PC-9 (cell line): ENCODE measurements around the gene GLYATL3. TPM values are rescaled to one million over a fixed set of nuclear protein-coding genes. Genes with fewer than 3 reads are reported as not detected.

Source experiments
- BruUV-seq: library from RNA; stranded (reverse); fragments of 400-500 nt; replicated peaks from 2 replicates; lab custom pipeline; 2021; lab: Mats Ljungman, UMichigan
- CTCF ChIA-PET: fragments of 300-600 bp; sonication (Branson Sonifier 250); formaldehyde crosslinking; loops from one replicate; lab custom pipeline; 2022; ENCODE audit warnings: antibody characterized with exemption; lab: Charles Lee
- POLR2A ChIA-PET: fragments of 300-600 bp; sonication (Branson Sonifier 250); formaldehyde crosslinking; loops from one replicate; lab custom pipeline; 2022; ENCODE audit warnings: antibody characterized with exemption; ENCODE audit not compliant: unreplicated experiment; lab: Charles Lee
- DNase-seq, 2 experiments: peaks; one replicate each; pipeline versions ENCODE4 v3.0.0 to v3.0.0-alpha.2; 2015 to 2022; ENCODE audit warnings: mixed read lengths in 1 of 2
- H2AFZ ChIP-seq: fragments of 200-600 bp; sonication (generic); 2 replicates; pipeline ENCODE4 v1.8.1; 2017; ENCODE audit warnings: antibody characterized with exemption
- H3F3A ChIP-seq: fragments of 200-600 bp; sonication (generic); 2 replicates; pipeline ENCODE4 v1.8.1; 2017; ENCODE audit warnings: antibody characterized with exemption, mild to moderate bottlenecking, low read depth; ENCODE audit not compliant: insufficient read depth
- H3K27ac ChIP-seq: fragments of 200-600 bp; sonication (generic); 2 replicates; pipeline ENCODE4 v1.6.1; 2016; ENCODE audit warnings: mixed run types
- H3K27me3 ChIP-seq: fragments of 200-600 bp; sonication (generic); 2 replicates; pipeline ENCODE4 v1.6.1; 2016; ENCODE audit warnings: low read depth, mixed run types; ENCODE audit not compliant: insufficient read depth
- H3K36me3 ChIP-seq: fragments of 200-600 bp; sonication (generic); 2 replicates; pipeline ENCODE4 v1.6.1; 2016; ENCODE audit warnings: low read depth, mixed run types
- H3K4me1 ChIP-seq: fragments of 200-600 bp; sonication (generic); replicated peaks from 2 replicates; pipeline ENCODE4 v1.6.1; 2016; ENCODE audit warnings: mixed run types; ENCODE audit not compliant: insufficient read depth
- H3K4me2 ChIP-seq: fragments of 200-600 bp; sonication (generic); 2 replicates; pipeline ENCODE4 v1.6.1; 2017; ENCODE audit warnings: mixed run types
- H3K4me3 ChIP-seq: fragments of 200-600 bp; sonication (generic); 2 replicates; pipeline ENCODE4 v1.6.1; 2016; ENCODE audit warnings: mixed run types
- H3K79me2 ChIP-seq: fragments of 200-600 bp; sonication (generic); 2 replicates; pipeline ENCODE4 v1.6.1; 2017; ENCODE audit warnings: low read depth, mixed run types
- H3K9me2 ChIP-seq: fragments of 200-600 bp; sonication (generic); 2 replicates; pipeline ENCODE4 v1.8.1; 2017; ENCODE audit warnings: mild to moderate bottlenecking; ENCODE audit not compliant: insufficient read depth
- H3K9me3 ChIP-seq: fragments of 200-600 bp; sonication (generic); 2 replicates; pipeline ENCODE4 v1.8.1; 2016; ENCODE audit warnings: low read depth; ENCODE audit not compliant: insufficient read depth
- H4K20me1 ChIP-seq: fragments of 200-600 bp; sonication (generic); 2 replicates; pipeline ENCODE4 v1.8.1; 2017; ENCODE audit not compliant: insufficient read depth
- CTCF ChIP-seq: fragments of 200-600 bp; sonication (generic); conservative IDR thresholded peaks from 2 replicates; pipeline ENCODE4 v1.6.1; 2017; ENCODE audit warnings: mixed run types, antibody characterized with exemption, mild to moderate bottlenecking, moderate library complexity
- EZH2 ChIP-seq: fragments of 200-600 bp; sonication (generic); IDR thresholded peaks from 2 replicates; pipeline ENCODE4 v1.8.0; 2017; ENCODE audit warnings: antibody characterized with exemption, low read depth
- intact Hi-C: fragments of 100-400 bp; cut with micrococcal nuclease; formaldehyde crosslinking; loops from one replicate; pipeline ENCODE4 v1.10.0; 2022; ENCODE audit not compliant: unreplicated experiment
- total RNA-seq: library from RNA; stranded (reverse); gene quantifications from 2 replicates; pipeline ENCODE4 v1.2.3, GENCODE V29; 2021

The GLYATL3 gene
- total RNA-seq, 1 experiment from 2014 or later = not detected

GRCh38 chr6:49530141-49530776 lies 30.5 kb downstream of the GLYATL3 start:
- H3K27me3 ChIP-seq = no peaks in the 10 kb centered on the region
- no peak overlapping the region for H3K4me2 ChIP-seq
- ChIA-PET CTCF (no interaction called here), POLR2A (no interaction called here)
- no peak overlapping the region for H3K4me3 ChIP-seq
- no peaks in the 10 kb centered on the region for H3K9me3 ChIP-seq
- no peaks in the 10 kb centered on the region for H3K36me3 ChIP-seq
- H2AFZ ChIP-seq = no peak overlapping the region
- no peaks in the 10 kb centered on the region for H4K20me1 ChIP-seq
- no peak for TF ChIP-seq EZH2
- no peak for TF ChIP-seq CTCF
- H3F3A ChIP-seq = no peaks in the 10 kb centered on the region
- intact Hi-C loops = loop anchor here (5.0 kb wide), 1 partner anchor 92 kb away; no protein-coding TSS in a partner anchor
- H3K27ac ChIP-seq = no peak overlapping the region
- DNase-seq = no peak
- H3K79me2 ChIP-seq = no peaks in the 10 kb centered on the region
- no peaks in the 10 kb centered on the region for H3K9me2 ChIP-seq
- 0 out of 2 replicates have a peak, but pooled peaks cover 5% of the 10 kb centered on the region for H3K4me1 ChIP-seq
- no TSS peak for BruUV-seq

- Histone ChIP-seq H3K9me3 (no peaks in the 10 kb centered on the region), H3K27ac (no peak overlapping the region)
Measured at GRCh38 chr6:49531774-49532569, 32.2 kb downstream of the GLYATL3 start.

More at GRCh38 chr6:49531774-49532569, 32.2 kb downstream of the GLYATL3 start:
- Histone ChIP-seq H3K27me3 (no peaks in the 10 kb centered on the region), H4K20me1 (no peaks in the 10 kb centered on the region), H3K4me3 (peak overlapping the region; percentile 30; the same call in 1 of the 2 replicates), H3K4me1 (0 out of 2 replicates have a peak, but pooled peaks cover 5% of the 10 kb centered on the region), H2AFZ (peak overlapping the region; percentile 77), H3F3A (no peaks in the 10 kb centered on the region), H3K4me2 (peak overlapping the region; percentile 58), H3K36me3 (no peaks in the 10 kb centered on the region), H3K9me2 (no peaks in the 10 kb centered on the region), H3K79me2 (no peaks in the 10 kb centered on the region)
- intact Hi-C loops = loop anchor here (1.0 to 5.0 kb wide), 3 partner anchors 75 to 317 kb away; no protein-coding TSS in a partner anchor
- no peak for TF ChIP-seq EZH2
- peak; percentile 84 for TF ChIP-seq CTCF
- POLR2A ChIA-PET = interaction anchor here (0.6 kb wide), 1 partner anchor 250 kb away, joined by 3 read pairs; no protein-coding TSS in a partner anchor
- BruUV-seq = no TSS peak
- CTCF ChIA-PET = interaction anchor here (0.6 to 1.6 kb wide), 10 partner anchors 18 to 1744 kb away, joined by 3 to 13 read pairs (median 4); no protein-coding TSS in a partner anchor
- DNase-seq = peak in 1 of 2 experiments; percentile 79
